Measurements from ENCODE around the gene ZSCAN25.

The ZSCAN25 gene

DNA sequence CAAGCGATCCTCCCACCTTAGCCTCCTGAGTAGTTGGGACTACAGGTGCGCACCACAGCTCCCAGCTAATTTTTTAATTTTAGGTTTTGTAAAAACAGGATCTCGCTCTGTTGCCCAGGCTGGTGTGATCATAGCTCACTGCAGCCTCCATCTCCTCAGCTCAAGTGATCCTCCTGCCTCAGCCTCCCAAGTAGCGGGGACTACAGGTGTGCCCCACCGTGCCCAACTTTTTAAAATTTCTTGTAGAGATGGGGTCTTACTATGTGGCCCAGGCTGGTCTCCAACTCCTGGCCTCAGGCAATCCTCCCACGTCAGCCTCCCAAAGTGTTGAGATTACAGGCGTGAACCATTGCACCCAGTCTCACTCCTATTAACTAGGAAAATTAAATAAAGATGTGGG lies 11.2 kb upstream of the ZSCAN25 start:
- TF ChIP-seq, protein P1, sequence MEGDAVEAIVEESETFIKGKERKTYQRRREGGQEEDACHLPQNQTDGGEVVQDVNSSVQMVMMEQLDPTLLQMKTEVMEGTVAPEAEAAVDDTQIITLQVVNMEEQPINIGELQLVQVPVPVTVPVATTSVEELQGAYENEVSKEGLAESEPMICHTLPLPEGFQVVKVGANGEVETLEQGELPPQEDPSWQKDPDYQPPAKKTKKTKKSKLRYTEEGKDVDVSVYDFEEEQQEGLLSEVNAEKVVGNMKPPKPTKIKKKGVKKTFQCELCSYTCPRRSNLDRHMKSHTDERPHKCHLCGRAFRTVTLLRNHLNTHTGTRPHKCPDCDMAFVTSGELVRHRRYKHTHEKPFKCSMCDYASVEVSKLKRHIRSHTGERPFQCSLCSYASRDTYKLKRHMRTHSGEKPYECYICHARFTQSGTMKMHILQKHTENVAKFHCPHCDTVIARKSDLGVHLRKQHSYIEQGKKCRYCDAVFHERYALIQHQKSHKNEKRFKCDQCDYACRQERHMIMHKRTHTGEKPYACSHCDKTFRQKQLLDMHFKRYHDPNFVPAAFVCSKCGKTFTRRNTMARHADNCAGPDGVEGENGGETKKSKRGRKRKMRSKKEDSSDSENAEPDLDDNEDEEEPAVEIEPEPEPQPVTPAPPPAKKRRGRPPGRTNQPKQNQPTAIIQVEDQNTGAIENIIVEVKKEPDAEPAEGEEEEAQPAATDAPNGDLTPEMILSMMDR (IDR thresholded peaks at IDR 0.05; ENCODE audit: low read depth, low read length, missing control alignments): no peak
- H3K4me3 ChIP-seq (ENCODE audit: low read depth, low read length): no peak overlapping the region
- DNase-seq (ENCODE audit: low read depth): no peak

DNA sequence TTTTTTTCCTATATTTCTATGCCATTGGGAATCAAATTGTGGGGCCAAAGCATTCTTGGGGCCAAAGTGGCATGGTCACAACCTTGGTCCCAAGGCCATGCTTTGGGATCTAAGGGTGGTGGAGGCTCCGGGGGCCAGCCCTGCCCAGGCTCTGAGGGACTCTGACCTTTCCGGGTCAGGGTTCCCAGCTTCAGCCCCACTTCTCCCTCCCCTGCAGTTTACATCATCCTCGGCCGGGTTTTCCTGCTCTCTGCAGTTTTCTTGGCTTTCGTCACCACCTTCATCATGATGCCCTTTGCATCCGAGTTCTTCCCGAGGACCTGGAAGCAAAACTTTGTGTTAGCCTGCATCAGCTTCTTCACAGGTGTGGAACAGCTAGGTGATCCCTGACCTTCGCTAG lies 10.2 kb upstream of the ZSCAN25 start:
- no peak for DNase-seq (ENCODE audit: low read depth)
- no peak overlapping the region for H3K4me3 ChIP-seq (ENCODE audit: low read depth, low read length)
- TF ChIP-seq, protein P1 (IDR thresholded peaks at IDR 0.05; ENCODE audit: low read depth, low read length, missing control alignments): no peak

DNA sequence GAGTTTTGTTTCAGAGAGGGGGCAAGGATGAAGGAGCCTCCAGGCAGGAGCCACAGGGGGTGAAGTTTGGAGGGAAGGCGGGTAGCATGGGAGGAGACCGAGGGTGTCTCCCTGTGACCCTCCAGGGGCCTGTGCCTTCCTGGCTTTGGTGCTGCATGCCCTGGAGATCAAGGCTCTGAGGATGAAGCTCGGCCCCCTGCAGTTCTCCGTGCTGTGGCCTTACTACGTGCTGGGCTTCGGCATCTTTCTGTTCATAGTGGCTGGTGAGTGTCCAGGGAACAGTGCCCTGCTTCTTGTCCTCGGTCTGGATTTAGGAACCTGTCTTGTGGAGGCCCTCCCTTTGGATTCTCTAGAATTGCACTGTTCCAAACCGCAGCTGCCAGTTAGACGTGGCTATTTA lies 9.2 kb upstream of the ZSCAN25 start:
- TF ChIP-seq, protein P1 (IDR thresholded peaks at IDR 0.05; ENCODE audit: low read depth, low read length, missing control alignments): no peak
- no peak for DNase-seq (ENCODE audit: low read depth)
- no peak overlapping the region for H3K4me3 ChIP-seq (ENCODE audit: low read depth, low read length)

DNA sequence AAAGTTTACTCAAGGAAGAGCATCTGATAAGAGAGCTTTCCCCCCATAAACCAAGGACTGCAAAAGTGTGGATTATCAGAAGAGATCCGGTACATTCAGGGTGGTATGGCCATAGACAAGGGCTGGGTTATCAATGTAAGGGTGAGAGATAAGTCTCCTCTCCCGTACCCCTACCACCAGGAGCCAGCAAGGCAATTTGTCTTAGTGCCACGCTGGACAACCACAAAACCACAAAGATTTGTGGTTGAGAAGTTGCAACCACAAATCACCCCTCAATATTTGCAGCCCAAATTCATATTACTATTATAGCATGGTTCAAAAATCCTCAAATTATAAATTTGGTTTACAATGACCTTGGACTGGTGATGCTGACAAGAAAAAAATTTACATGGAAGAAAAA lies 2.3 kb upstream of the ZSCAN25 start:
- TF ChIP-seq, protein P1 (IDR thresholded peaks at IDR 0.05; ENCODE audit: low read depth, low read length, missing control alignments): no peak
- H3K4me3 ChIP-seq (ENCODE audit: low read depth, low read length): no peak overlapping the region
- no peak for DNase-seq (ENCODE audit: low read depth)

DNA sequence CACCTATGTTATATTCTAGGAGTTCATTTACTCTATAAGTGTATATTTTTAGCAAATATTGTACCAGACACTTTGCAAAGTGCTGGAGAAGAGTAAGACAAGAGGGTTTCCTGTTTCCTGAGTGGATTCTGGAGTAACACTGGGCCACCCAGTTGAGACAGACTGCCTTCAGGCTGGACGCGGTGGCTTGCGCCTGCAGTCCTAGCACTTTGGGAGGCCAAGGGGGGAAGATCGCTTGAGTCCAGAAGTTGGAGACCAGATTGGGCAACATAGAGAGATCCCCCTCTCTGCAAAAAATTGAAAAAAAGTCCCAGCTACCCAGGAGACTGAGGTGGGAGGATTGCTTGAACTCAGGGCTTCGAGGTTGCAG lies 772 bp upstream of the ZSCAN25 start:
- no peak for DNase-seq (ENCODE audit: low read depth)
- peak overlapping the region; percentile 79 for H3K4me3 ChIP-seq (ENCODE audit: low read depth, low read length)
- TF ChIP-seq, protein P1 (IDR thresholded peaks at IDR 0.05; ENCODE audit: low read depth, low read length, missing control alignments): no peak

DNA sequence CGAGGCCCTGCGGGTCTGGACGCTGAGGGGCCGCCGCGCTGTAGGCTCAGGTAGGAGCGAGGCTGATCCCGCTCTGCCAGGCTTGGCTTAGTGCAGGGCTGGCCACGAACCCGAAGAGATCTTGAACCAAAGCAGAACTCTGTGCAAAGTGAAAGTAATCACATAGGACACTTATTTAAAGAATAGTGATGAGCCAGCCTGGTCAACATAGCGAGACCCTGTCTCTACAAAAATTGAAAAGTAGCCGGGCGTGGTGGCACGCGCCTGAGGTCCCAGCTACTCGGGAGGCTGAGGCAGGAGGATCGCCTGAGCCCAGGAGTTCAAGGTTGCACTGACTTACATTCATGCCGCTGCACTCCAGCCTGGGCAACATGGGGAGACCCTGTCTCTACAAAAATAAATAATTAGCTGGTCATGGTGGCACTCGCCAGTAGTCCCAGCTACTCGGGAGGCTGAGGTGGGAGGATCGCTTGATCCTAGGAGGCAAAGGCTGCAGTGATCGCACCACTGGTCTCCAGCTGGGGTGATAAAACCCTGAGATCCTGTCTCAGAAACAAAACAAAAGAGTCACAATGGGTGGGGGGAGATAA lies 541 bp downstream of the ZSCAN25 start:
- no peak for DNase-seq (ENCODE audit: low read depth)
- H3K4me3 ChIP-seq (ENCODE audit: low read depth, low read length): peak overlapping the region; percentile 79
- TF ChIP-seq, protein P1 (IDR thresholded peaks at IDR 0.05; ENCODE audit: low read depth, low read length, missing control alignments): no peak

DNA sequence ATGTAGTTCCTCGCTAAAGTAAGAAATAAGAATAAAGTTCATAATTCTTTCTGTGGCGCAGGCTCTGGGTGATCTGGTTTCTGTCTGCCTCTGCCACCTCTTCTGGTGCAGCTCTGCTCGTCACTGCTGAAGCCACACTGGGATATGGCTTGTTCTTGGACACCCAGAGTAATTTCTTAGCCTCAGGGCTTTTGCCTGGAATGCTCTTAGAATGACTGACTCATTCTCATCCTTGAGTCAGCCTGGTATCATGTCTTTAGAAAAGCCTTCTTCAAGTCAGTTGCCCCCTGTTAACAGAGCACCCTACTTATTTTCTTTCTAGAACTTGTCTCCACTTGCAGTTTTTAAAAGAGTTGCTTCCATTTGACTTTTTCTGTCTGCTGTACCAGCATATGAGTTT lies 2.0 kb downstream of the ZSCAN25 start:
- no peak for DNase-seq (ENCODE audit: low read depth)
- H3K4me3 ChIP-seq (ENCODE audit: low read depth, low read length): no peak overlapping the region
- TF ChIP-seq, protein P1 (IDR thresholded peaks at IDR 0.05; ENCODE audit: low read depth, low read length, missing control alignments): no peak
